Fibroblast of villous mesenchyme (primary cell): ENCODE measurements around the gene NPHP1. TPM values are rescaled to one million over a fixed set of nuclear protein-coding genes. Genes with fewer than 3 reads are reported as not detected.

Experiments used
- DNase-seq: peaks from one replicate; pipeline ENCODE4 v3.0.0-alpha.2; 2010; ENCODE audit warnings: low read depth
- H3K4me3 ChIP-seq: 2 replicates; pipeline ENCODE4 v1.5.1; 2011; ENCODE audit warnings: low read depth, mild to moderate bottlenecking, low read length
- total RNA-seq: library from RNA; depleted of rRNA; stranded (reverse); fragments of >200 nt; gene quantifications from 2 replicates; pipeline ENCODE4 v1.2.3, GENCODE V29; 2012
- TF ChIP-seq, protein P1 (sequence below): IDR thresholded peaks from 2 replicates; pipeline ENCODE4 v1.5.1; 2012; ENCODE audit warnings: low read depth, mild to moderate bottlenecking, low read length; ENCODE audit not compliant: insufficient read depth

The NPHP1 gene
- total RNA-seq, 1 donor = 4.3 TPM

- TF ChIP-seq, protein P1, sequence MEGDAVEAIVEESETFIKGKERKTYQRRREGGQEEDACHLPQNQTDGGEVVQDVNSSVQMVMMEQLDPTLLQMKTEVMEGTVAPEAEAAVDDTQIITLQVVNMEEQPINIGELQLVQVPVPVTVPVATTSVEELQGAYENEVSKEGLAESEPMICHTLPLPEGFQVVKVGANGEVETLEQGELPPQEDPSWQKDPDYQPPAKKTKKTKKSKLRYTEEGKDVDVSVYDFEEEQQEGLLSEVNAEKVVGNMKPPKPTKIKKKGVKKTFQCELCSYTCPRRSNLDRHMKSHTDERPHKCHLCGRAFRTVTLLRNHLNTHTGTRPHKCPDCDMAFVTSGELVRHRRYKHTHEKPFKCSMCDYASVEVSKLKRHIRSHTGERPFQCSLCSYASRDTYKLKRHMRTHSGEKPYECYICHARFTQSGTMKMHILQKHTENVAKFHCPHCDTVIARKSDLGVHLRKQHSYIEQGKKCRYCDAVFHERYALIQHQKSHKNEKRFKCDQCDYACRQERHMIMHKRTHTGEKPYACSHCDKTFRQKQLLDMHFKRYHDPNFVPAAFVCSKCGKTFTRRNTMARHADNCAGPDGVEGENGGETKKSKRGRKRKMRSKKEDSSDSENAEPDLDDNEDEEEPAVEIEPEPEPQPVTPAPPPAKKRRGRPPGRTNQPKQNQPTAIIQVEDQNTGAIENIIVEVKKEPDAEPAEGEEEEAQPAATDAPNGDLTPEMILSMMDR = no peak
- no peak overlapping the region for H3K4me3 ChIP-seq
- peak; percentile 33 for DNase-seq
Observed at GRCh38 chr2:110124939-110125691, 79.7 kb downstream of the NPHP1 start.

- no peak for DNase-seq
- TF ChIP-seq, protein P1 = no peak
Observed at GRCh38 chr2:110124038-110124825, 80.6 kb downstream of the NPHP1 start.

DNA sequence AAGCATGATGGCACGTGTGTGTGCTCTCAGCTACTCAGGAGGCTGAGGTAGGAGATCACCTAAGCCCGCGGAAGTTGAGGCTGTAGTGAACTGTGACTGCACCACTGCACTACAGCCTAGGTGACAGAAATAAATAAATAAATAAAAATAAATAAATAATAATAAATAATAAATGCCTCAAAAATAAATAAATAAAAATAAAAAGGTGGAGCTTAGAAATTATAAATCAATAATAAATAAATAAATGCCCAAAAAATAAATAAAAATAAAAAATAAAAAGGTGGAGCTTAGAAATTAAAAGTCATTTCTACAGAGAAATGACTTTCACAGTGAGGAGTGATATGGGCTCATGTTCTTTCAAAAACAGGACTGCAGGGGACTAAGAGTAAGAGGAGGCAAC is 83.2 kb downstream of the NPHP1 start:
- DNase-seq = no peak
- TF ChIP-seq, protein P1 = no peak
- no peak overlapping the region for H3K4me3 ChIP-seq

More at GRCh38 chr2:110124038-110124825, 80.6 kb downstream of the NPHP1 start:
- no peak overlapping the region for H3K4me3 ChIP-seq

- H3K4me3 ChIP-seq = no peak overlapping the region
- no peak for DNase-seq
- TF ChIP-seq, protein P1 = no peak
Observed at GRCh38 chr2:110121052-110121334, 83.8 kb downstream of the NPHP1 start.

GRCh38 chr2:110120171-110121051 is 84.4 kb downstream of the NPHP1 start:
- DNase-seq = no peak
- no peak overlapping the region for H3K4me3 ChIP-seq
- TF ChIP-seq, protein P1 = no peak

GRCh38 chr2:110116033-110116710 is 88.6 kb downstream of the NPHP1 start:
- H3K4me3 ChIP-seq = peak overlapping the region; percentile 68
- TF ChIP-seq, protein P1 = peak; percentile 71
- peak; percentile 51 for DNase-seq
